HG02759 (cell line): Measurements from ENCODE around the gene AP3B2.
"Not testable (repeated sequence)": the region's sequence is repeated elsewhere in the genome, so short reads cannot be mapped to it uniquely, and the experiment has no call there.

Experiments
- ATAC-seq: cut with Tn5 transposase; IDR thresholded peaks from one replicate; pipeline ENCODE4 v1.9.1; 2021; ENCODE audit warnings: mild to moderate bottlenecking, moderate library complexity; ENCODE audit not compliant: unreplicated experiment

The AP3B2 gene

DNA sequence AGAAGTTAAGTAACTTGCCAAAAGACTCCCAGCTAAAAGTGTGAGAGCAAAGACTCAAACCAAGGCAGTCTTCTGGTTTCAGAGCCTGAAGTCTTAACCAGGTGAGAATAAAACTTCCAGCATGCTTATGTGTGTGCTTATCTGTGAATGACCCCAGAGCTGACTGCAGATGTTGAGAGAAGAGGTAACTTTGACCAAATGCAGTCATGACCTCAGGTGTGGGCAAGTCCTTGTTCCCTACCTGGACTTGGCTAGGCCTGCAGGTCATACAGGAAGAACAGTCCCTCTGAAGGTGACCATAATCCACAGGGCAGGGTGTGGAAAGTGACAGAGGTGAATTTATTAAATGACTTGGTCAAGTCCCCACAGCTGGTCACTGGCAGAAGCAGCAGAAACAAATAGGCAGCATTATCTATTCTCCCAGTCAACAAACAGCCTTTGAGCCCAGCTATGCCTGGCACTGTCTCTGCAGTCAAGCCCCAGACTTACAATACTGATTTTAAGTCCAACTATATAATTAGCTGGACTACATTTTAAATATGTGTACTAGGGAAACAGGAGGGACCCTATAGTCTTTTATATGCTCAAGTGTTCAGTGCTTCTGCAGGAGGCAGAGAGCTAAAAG lies 59.5 kb downstream of the AP3B2 start:
- ATAC-seq, result no peak

DNA sequence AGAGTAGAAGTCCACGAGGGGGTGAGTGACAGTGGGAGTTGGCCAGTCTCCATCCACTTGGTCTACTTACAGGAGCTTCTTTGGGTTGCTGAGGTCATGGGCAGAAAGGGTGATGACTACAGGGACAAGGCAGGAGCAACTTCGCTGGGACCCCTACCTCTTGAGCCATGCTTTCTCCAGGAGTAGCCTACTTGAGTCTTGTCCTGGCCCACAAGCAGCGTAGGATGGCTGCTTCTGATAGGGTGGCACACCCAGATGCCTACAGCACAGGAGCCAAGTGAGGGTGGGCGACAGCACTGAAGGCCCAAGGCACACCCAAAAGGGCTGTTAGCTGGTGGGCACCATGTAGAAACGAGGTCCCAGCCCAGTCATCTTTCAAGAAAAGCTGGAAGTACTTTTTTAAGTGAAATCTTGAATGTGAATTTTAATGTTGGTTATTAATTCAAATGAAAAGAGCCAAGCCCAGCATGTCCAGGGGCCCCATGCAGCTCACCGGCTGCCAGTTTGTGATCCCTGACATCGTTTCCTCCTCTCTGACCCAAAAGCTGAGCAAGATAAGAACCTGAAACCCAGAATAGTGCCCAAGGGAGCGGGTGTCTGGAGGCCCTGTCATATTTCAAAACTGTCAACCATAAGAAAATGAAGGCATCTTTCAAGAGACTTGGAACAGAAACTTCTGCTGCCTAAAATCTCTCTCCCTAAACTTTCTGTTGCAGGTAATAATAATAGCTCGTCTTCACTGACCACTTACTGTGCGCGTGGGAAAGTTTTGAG lies 60.3 kb downstream of the AP3B2 start:
- no peak for ATAC-seq

DNA sequence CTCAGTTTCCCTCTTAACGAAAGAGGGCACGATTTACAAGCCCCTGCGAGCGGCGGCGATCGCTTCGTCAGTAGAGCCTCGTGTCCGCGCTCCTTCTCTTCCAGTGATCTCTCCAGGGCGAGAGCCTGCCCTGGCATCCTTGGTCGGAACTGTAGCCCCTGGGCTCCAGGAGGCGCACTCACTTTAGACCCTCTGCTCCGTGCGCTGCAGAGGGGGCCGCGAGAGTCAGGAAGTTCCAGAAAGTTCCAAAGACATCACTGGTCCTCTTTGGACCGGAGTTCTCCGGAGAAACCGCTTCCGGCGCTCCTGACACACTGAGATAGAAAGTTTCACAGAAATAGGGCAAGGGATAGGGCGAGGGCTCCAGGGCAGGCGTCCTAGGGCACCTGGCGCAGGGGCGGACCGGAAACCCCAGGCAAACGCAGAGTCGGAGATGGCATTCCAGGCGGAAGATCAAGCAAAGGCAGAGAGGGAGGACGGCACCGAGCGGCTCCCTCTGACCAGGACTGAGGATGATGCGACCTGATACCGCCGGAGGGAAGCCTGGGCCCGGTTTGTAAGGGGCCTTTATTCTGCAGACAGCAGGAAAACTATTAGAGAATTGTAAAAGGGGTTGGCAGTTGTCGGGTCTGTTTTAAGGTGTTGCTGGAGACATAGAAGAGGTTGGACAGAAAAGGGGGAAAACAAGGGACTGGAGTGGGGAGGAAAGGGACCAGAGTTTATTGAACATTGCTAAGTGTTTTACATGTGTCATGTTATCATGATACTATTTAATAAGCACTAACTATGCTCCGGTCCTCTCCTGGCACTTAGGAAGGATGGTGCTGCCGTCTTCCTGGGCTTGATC lies 61.2 kb downstream of the AP3B2 start:
- no peak for ATAC-seq

DNA sequence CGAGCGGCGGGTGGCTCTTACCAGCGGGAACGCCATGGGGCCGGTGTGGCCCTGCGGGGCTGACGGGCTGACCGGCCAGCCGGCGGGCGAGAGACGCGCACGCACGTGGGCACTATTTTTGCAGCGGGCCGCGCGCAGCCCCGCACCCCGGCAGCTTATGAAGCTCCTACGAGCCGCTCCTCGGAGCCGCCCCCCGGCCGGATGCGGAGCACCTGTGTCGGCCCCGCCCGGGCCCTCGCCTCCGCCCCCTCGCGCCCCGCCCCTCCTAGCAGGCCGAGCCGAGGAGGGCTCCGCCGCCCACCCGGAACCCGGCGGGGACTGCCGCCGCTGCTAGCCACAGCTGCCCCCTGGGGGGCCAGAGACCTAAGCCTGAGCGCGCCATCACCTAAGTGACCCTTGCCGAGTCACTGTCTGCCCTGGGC lies 61.8 kb downstream of the AP3B2 start:
- ATAC-seq, result peak; percentile 55

DNA sequence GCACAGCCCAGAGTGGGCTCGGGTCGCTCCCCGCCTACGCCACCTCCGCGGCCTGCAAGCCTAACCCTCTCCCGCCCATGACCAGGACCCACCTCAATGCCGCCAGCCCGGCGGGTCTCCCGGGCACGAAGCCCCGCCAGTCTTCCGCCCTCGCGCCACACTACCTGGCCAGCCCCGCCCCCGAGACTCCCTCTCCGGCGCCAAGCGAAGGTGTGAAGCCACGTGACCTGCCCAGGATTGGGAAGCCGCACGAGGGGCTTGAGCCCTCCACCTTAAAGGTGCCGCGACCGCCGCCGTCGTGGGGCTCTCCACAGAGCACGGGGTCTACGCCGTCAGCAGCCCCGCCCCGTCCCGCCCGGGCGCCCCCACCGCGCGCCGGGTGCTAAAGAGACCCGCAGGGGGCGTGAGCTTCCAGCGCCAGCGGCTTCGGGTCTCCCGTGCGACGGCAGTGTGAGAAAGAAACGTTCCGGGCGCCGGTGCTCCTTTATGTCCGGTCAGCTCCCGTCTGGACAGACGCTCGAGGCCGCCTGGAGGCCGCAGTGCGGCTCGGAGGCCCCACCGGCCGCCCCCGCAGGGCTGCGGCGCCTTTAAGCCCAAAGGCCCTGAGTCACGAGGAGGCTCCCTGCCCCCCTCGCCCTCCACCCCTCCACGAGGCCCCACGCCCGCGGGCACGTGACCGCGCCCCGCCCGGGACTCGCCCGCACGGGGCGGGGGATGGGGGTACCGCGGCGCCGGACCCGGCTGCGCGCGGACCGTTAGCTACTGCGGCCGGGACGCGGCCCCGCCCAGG lies 62.4 kb downstream of the AP3B2 start, which contains the start of gene CPEB1:
CPEB1 (minus strand) TSS at position 319 of the 790 bp plus-strand sequence. CDS start 18,904 bp downstream, outside the sequence.
- peak; percentile 63 for ATAC-seq

DNA sequence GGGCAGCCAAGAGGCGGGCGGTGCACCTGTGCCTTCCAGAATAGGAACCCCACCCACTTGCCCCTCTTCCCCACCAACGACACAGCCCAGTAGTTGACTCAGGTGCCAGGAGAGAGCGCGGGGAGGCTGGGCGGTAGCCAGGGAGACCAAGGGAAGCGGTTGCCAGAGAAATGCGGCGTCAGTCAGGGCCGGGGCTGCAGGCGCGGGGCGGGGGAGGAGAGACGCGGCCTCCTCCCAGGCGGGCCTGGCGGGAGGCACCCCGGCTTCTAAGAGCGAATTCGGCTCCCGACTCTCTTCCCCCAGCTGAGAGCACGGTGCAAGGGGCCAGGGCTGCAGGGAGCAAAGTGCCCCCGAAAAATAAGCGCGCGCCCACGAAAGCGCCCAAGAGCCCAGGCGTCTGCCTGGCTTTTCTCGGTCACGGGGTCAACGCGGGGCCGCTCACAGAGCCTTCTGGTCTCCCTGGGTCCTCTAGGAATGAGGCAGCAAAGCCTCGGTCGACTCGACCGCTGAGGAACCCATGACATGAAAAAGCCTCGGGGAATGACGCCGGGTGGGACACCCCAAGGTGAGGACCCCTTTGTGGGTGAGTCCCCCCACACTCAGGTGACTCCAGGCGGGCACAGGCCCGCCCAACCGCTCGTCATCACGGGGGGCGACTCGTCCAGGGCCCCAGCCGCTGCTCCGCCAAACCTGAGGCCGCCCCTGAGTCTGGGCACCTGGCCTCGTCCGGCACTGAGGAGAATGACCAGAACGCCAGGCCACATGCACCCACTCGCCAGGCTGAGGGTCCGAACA lies 63.2 kb downstream of the AP3B2 start:
- ATAC-seq, result no peak

DNA sequence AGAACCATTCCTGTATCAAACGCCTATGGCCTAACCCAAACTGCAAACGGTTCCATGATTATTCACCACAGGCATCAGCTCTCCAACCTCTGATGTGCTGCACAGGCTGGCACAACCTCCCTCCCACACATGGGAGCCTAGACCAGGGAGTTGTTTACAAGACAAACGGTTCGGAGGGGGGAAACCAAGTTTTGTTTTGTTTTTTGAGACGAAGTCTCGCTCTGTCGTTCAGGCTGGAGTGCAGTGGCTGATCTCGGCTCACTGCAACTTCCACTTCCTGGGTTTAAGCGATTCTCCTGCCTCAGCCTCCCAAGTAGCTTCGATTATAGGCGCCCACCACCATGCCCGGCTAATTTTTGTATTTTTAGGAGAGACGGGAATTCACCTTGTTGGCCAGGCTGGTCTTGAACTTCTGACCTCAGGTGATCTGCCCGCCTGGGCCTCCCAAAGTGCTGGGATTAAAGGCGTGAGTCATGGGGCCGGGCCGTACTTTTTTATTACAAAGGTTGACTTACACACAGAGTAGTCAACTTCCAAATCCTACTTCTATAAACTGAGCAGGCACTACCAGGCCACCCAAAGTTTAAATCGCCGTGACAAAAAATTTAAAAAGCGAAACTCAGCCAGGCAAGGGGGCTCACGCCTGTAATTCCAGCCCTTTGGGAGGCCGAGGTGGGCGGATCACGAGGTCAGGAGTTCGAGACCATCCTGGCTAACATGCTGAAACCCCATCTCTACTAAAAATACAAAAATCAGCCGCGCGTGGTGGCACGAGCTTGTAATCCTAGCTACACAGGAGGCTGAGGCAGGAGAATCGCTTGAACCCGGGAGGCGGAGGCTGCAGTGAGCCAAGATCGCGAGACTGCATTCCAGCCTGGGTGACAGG lies 64.5 kb downstream of the AP3B2 start:
- not testable (repeated sequence) for ATAC-seq

DNA sequence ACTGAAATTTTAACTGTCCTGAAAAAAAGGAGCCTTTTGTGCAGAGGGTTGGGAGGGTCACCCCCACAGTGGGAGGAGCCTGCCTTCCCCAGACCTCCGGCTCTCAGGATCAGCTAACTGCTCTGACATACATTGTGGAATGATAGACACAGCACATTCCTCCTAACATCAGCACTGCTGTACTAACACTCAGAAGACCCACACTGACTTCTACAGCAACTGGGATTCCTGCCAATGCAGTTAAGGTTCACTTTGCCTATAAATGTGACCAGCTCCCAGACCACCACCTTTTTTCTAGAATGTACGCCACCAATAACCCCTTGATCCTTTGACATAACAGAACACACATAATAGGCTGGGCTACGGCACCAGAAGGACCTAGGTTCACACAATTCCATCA lies 65.7 kb downstream of the AP3B2 start:
- ATAC-seq, result no peak

DNA sequence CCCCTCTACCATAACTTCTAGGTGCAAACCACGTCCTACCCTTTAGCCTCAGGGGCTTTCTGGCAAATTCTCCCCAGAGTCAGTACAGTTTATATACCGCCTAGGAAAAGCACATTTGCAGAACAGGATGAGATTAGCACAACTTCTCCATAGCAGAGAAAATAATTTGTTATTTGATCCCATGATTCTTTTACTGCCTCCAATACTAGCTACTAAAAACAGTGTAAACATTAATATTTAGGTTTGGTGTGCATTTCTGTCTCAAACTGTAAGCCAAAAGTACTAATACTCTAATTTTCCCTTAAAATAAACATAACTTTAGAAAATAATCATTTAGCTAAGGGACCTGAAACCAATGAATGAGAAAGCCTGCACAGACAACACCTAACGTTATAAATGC lies 67.0 kb downstream of the AP3B2 start:
- no peak for ATAC-seq

DNA sequence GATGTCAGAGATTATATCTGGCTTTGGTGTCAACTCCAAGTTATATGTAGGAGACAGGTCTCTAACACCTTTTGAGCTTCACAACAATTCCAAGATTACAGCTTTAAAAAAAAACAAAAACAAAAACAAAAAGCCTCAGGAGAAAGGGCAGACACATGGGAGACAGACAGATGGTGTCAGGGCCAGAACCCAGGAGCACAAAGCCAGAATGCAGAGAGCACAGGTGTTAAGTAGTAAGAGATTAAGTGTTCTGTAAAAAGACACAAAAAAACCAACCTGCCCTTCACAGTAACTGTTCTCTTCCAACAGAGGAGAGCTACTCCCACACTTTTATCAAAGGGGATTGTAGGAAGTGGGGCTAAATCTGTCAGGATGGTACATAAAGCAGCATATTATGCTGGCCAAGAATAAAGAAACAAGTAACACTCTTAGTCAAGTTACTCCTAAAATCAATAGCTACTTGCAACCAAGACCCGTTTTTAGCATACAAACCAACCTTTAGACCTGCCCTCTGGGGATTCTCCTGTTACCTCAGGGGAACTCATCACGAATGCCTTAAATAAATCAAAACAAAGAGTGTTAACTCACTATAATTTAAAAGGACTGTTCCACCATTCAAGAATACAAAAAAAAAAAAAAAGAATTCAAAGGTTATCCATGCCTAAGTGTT lies 68.4 kb downstream of the AP3B2 start:
- ATAC-seq, result no peak

DNA sequence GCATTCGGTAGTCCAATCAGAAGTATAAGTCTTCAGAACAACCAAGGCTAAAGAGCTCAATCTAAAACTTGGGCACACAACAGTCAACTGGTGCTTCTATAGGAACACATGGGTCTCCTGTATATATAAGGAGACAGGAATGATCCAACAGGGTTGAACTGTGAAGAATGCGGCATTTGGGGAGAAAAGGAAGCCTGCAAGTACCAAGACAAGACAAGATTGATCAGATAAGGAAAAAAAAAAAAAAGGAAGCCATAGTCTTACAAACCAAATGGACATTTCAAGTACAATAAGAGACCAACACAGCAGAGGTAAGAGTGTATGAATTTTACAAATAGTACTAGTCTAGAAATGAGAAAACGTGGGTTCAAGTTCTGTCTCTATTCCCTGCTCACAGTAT lies 69.0 kb downstream of the AP3B2 start:
- ATAC-seq, result no peak

DNA sequence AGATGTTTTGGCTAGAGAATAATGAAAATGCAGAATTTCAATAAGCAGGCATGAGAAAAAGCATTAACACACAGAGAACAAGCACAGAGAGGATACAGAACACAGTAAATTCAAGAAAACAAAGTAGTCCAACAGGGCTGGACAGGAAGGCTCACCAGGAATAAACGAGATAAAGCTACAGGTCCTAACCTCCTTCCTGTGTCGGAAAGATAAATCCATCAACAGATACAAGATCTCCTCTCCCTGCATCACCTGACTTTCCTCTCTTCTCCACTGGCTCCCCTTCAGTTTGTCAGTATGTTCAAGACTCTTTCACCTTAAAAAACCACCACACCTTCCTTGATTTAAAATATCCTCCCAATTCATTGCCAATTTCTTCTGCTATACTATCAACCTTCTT lies 73.9 kb downstream of the AP3B2 start:
- ATAC-seq, result no peak

DNA sequence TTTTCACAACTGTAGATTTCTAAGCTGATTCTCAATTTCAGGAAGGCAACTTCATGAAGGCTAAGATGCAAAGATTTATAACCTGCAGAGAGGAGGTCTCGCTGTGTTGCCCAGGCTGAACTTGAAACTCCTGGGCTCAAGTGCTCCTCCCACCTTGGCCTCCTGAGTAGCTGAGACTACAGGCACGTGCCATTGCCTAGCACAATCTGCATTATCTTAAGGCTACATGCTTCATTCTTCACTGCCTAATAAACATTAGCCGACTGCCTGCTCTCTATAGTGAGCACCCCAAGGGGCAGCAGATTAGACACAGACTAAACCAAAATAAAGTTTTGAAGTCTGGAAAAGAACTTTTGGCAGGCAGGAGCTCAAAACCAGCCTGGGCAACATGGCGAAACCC lies 79.6 kb downstream of the AP3B2 start:
- no peak for ATAC-seq

DNA sequence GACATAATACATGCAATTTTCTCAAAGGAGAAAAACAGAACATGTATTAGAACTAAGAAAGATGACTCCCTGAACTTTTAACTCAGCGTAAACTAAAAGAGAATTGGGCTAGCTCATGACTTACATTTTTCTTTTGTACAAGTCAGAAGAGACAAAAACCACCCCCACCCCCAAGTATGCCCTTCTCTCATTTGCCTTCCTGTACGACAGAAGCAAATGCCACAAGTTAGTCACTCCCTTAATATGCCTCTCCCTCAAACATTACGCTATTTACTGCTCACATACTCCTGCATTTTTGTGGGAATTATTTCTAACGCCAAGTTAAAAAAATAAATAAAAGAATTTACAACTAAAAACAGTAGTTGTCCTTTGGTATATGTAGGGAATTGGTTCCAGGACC lies 84.5 kb downstream of the AP3B2 start:
- no peak for ATAC-seq

DNA sequence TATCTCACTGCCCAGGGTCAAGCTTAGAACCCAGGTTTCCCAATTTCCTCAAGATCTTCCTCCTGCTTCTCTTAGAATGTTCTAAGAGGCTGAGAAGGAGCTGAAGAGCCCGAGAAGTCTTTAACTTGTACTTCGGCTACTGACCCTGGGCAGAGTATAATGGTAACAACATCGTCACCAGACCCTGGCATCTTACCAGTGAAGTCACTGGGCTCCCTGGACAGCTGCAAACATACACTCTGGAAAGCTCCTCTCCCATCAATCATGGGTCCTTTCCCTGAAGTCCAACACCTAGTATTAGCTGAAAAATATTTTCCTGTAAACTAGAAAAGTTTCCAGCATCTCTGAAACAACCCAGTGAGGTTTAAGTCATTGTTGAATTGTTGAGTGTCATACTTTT lies 85.2 kb downstream of the AP3B2 start:
- ATAC-seq, result no peak

DNA sequence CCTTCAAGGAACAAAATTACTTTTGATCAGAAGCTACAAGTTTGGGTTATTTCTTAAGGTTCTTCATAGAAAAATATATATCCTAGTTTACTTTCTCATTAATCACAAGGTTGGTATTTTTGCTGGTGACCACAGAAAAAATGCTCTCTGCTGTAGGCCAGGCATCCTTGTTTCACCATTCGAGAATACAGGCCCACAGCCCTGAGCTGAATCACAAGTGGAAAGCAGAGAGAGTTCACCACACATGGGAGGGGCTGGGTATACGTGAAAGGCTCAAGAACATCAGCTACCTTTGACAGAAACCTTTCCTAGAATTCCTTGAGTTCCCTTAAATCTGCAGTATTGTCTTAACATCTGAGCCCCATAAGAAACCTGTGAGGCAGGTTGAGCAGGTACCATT lies 85.7 kb downstream of the AP3B2 start:
- ATAC-seq, result no peak

DNA sequence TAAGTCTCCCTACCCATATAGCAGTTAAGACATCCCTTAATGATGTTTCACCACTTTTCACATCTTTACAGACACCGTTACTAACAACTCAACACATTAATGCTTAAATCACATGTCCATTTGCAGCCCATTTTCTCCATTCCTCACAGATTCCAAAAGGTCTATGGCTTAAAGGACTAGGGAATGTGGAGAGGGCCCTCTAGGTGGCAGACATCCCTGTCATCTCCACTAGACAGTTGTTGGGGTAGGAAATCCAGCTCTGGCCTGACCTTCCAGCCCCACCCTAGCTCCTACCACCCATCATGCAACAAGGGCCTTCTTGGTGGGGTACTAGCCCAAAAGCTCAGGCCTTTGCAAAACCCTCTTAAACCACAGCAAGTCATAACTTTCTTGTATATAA lies 87.7 kb downstream of the AP3B2 start:
- ATAC-seq, result no peak

DNA sequence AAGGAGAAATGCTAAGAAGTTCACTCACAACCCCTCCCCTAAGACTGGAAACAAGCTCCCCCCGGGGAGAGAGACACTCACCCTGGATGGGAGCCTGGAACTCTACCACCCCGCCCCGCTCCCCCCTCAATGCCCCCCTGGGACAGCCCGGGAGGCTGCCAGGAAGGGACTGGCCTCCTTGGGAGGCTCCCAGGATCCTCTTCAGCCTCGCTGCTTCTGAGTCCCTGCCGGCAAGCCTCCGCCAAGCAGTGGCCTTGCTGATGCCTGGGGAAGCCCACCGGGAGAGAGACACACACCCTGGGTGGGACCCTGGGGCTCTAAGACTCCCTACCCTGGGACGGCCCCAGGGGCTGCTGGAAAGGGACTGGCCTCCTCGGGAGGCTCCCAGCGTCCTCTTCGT lies 95.9 kb downstream of the AP3B2 start:
- ATAC-seq, result no peak

DNA sequence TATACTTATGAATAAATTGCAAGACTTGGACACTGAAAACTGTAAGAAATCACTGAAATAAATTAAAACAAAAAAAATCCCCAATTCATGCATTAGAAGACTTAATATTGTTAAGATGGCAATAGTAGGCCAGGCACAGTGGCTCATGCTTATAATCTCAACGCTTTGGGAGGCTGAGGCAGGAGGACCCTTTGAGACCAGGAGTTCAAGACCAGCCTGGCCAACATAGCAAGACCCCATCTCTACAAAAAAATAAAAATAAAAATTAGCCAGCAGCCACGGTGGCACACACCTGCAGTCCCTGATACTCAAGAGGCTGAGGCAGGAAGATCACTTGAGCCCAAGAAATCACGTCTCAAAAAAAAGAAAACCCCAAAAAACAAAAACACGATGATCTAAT lies 98.3 kb downstream of the AP3B2 start:
- no peak for ATAC-seq
